GM12891 (cell line): ENCODE measurements around the gene EML5.

ENCODE experiments used
- DNase-seq: peaks from one replicate; pipeline ENCODE4 v3.0.0; 2011; ENCODE audit warnings: low spot score; ENCODE audit not compliant: insufficient read length
- FAIRE-seq: peaks from 2 replicates; lab custom pipeline; 2011; peaks lifted over from hg19 to GRCh38; lab: Jason Lieb, UNC
- PAX5 ChIP-seq: IDR thresholded peaks from 2 replicates; pipeline ENCODE4 v1.6.1; 2011; ENCODE audit warnings: low read length, moderate library complexity, mild to moderate bottlenecking; ENCODE audit not compliant: insufficient read depth, severe bottlenecking
- POLR2A ChIP-seq: IDR thresholded peaks from 2 replicates; pipeline ENCODE4 v1.6.1; 2011; ENCODE audit warnings: low read depth, low read length, control low read depth
- POLR2AphosphoS5 ChIP-seq: IDR thresholded peaks from 2 replicates; pipeline ENCODE4 v1.6.1; 2011; ENCODE audit warnings: low read depth, low read length, control low read depth
- POU2F2 ChIP-seq: IDR thresholded peaks from 2 replicates; pipeline ENCODE4 v1.6.1; 2011; ENCODE audit warnings: low read depth, mild to moderate bottlenecking, control low read depth, low read length, moderate library complexity
- SPI1 ChIP-seq: IDR thresholded peaks from 2 replicates; pipeline ENCODE4 v1.6.1; 2011; ENCODE audit warnings: low read depth, low read length, control low read depth
- TAF1 ChIP-seq: IDR thresholded peaks from 2 replicates; pipeline ENCODE4 v1.6.1; 2011; ENCODE audit warnings: low read depth, low read length, control low read depth

The EML5 gene

GRCh38 chr14:88612981-88613380, 179.8 kb downstream of the EML5 start:
- DNase-seq (no peak), FAIRE-seq (no peak)
- TF ChIP-seq TAF1 (no peak), SPI1 (no peak), POLR2A (no peak), POU2F2 (no peak), PAX5 (no peak), POLR2AphosphoS5 (no peak)

- FAIRE-seq, result no peak
- TF ChIP-seq SPI1 (no peak), PAX5 (no peak), POU2F2 (no peak), POLR2AphosphoS5 (no peak), POLR2A (no peak), TAF1 (no peak)
- DNase-seq, result no peak
Observed at GRCh38 chr14:88611878-88612277, 180.9 kb downstream of the EML5 start.

GRCh38 chr14:88607829-88608228, 184.9 kb downstream of the EML5 start:
- peak; percentile 41 for FAIRE-seq
- no peak for TF ChIP-seq POLR2AphosphoS5
- TF ChIP-seq POLR2A, result no peak
- no peak for TF ChIP-seq SPI1
- no peak for TF ChIP-seq PAX5
- no peak for TF ChIP-seq POU2F2
- no peak for TF ChIP-seq TAF1
- no peak for DNase-seq

DNA sequence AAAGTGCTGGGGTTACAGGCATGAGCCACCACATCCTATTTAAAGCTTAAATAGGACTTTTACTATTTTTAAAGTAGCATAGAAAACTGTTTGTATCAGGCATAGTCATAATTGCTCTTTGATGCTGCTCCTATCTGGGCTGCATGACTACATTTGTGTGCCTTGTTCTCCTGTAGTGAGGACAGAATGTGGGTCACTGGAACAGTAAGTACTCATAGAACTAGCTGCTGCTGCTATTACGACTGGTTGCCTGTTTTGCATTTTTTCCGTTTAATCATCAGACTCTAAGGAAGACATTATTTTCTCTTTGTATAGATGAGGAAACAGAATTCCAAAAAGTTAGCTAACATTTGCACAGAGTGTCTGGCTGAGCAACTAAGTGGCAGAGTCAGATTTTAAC, 187.2 kb downstream of the EML5 start:
- TF ChIP-seq PAX5 (no peak), POLR2A (no peak), POLR2AphosphoS5 (no peak), POU2F2 (no peak), SPI1 (no peak), TAF1 (no peak)
- DNase-seq (no peak), FAIRE-seq (no peak)

- TF ChIP-seq PAX5 (no peak), SPI1 (peak; percentile 24; the same call in 1 of the 2 replicates), POU2F2 (no peak)
- no peak for DNase-seq
- no peak for FAIRE-seq
Observed at GRCh38 chr14:88604212-88604611, 188.5 kb downstream of the EML5 start.

- DNase-seq (peak; percentile 21), FAIRE-seq (peak; percentile 91)
- TF ChIP-seq TAF1, result no peak; the same call in 1 of the 2 replicates
- no peak for TF ChIP-seq POLR2AphosphoS5
- no peak for TF ChIP-seq PAX5
- peak; percentile 93 for TF ChIP-seq POU2F2
- no peak; the same call in 1 of the 2 replicates for TF ChIP-seq POLR2A
- peak; percentile 73 for TF ChIP-seq SPI1
Observed at GRCh38 chr14:88599761-88600439, 192.9 kb downstream of the EML5 start.

DNA sequence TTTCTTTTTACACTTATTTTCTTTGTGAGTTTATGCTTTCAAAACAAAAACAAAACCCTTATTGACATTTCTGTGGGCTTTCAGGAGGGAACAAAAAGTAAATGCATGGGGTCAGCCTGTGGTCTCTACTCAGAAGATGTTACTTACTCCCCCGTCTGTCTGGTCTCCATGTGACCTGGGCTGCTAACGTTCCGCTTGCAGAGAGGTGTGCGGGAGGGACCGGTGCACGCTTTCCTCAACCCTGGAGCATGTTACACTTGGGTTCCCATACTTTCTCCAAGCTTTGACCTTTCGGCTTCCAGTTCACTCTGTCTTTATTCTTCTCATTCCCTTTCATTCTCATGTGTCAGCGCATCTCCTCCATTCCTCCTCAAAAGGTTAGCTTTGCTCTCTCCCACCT, 193.4 kb downstream of the EML5 start:
- FAIRE-seq (no peak), DNase-seq (no peak)
- TF ChIP-seq SPI1 (no peak), TAF1 (0 out of 2 replicates have a peak, but pooled peaks have one; percentile 16)

DNA sequence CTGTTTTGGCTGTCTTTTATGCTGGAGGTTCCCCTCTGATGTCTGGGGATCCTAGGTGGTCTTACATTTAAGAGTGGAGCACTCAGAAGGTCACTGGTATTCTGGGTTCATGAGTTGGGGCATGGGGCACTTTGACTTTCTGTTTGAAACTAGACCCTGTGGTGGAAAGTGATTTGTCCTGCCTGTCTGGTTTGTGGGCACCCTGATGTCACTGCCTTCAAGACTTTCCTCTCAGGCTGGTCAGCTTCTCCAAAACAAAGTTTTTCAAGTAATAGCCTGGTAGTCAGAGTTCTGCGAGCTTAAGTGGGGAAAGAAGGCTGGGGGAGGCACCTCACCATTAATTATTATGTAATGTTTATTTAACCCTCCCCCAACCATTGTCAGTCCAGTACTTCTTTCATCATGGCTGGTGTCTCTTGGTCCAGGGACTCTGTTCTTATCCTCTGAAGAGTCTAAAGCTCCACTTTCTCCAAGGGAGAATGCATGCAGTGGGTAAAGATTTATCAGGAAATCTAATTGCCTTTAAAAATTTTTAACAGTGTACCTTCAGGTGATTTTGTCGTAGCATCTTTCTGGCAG, 194.6 kb downstream of the EML5 start:
- TF ChIP-seq POLR2A (no peak), POLR2AphosphoS5 (no peak), PAX5 (no peak), POU2F2 (no peak), TAF1 (no peak), SPI1 (no peak)
- DNase-seq, result no peak
- FAIRE-seq, result no peak

GRCh38 chr14:88597601-88598000, 195.2 kb downstream of the EML5 start:
- no peak for TF ChIP-seq POLR2AphosphoS5
- FAIRE-seq (no peak), DNase-seq (no peak)

GRCh38 chr14:88597038-88597437, 195.7 kb downstream of the EML5 start:
- TF ChIP-seq SPI1, result no peak
- TF ChIP-seq POU2F2, result no peak
- TF ChIP-seq POLR2A, result no peak
- TF ChIP-seq PAX5, result no peak
- no peak for TF ChIP-seq POLR2AphosphoS5
- TF ChIP-seq TAF1, result no peak
- no peak for FAIRE-seq
- DNase-seq, result no peak
